Measurements from ENCODE around the gene EML1.

GRCh38 chr14:99857551-99857950 lies 64.3 kb downstream of the EML1 start:
- TF ChIP-seq ZNF33A (CRISPR knock-in tag; IDR thresholded peaks at IDR 0.05; ENCODE audit: borderline replicate concordance) (no peak), SP1 (IDR thresholded peaks at IDR 0.05) (no peak), SP1 (CRISPR knock-in tag; IDR thresholded peaks at IDR 0.05) (no peak), CTCF (CRISPR knock-in tag; IDR thresholded peaks at IDR 0.05) (no peak), SUZ12 (IDR thresholded peaks at IDR 0.05; ENCODE audit: low read depth, low read length) (no peak), POLR2A (IDR thresholded peaks at IDR 0.05; ENCODE audit: insufficient read depth in 1 of 2, low read depth in 2 of 2, low read length in 2 of 2) (no peak), PHF20 (CRISPR knock-in tag; IDR thresholded peaks at IDR 0.05) (no peak), ZNF550 (CRISPR knock-in tag; IDR thresholded peaks at IDR 0.05; ENCODE audit: borderline replicate concordance) (no peak), SIX4 (CRISPR knock-in tag; IDR thresholded peaks at IDR 0.05) (no peak), ZNF720 (CRISPR knock-in tag; IDR thresholded peaks at IDR 0.05) (no peak), MED8 (CRISPR knock-in tag; IDR thresholded peaks at IDR 0.05; ENCODE audit: insufficient replicate concordance) (no peak), GATA4 (IDR thresholded peaks at IDR 0.05; ENCODE audit: borderline replicate concordance, low read depth) (no peak), NRL (CRISPR knock-in tag; IDR thresholded peaks at IDR 0.05; ENCODE audit: borderline replicate concordance) (no peak), BRD4 (CRISPR knock-in tag; IDR thresholded peaks at IDR 0.05) (no peak), HES4 (CRISPR knock-in tag; IDR thresholded peaks at IDR 0.05; ENCODE audit: borderline replicate concordance) (no peak)
